GM21825 (cell line): ENCODE data around the gene LZTFL1.

Source experiments
- ATAC-seq: cut with Tn5 transposase; IDR thresholded peaks from one replicate; pipeline ENCODE4 v1.9.1; 2021; ENCODE audit warnings: mild to moderate bottlenecking, moderate library complexity; ENCODE audit not compliant: unreplicated experiment

LZTFL1 gene

GRCh38 chr3:45814322-45814721, 27.6 kb downstream of the LZTFL1 start:
- ATAC-seq, result no peak

DNA sequence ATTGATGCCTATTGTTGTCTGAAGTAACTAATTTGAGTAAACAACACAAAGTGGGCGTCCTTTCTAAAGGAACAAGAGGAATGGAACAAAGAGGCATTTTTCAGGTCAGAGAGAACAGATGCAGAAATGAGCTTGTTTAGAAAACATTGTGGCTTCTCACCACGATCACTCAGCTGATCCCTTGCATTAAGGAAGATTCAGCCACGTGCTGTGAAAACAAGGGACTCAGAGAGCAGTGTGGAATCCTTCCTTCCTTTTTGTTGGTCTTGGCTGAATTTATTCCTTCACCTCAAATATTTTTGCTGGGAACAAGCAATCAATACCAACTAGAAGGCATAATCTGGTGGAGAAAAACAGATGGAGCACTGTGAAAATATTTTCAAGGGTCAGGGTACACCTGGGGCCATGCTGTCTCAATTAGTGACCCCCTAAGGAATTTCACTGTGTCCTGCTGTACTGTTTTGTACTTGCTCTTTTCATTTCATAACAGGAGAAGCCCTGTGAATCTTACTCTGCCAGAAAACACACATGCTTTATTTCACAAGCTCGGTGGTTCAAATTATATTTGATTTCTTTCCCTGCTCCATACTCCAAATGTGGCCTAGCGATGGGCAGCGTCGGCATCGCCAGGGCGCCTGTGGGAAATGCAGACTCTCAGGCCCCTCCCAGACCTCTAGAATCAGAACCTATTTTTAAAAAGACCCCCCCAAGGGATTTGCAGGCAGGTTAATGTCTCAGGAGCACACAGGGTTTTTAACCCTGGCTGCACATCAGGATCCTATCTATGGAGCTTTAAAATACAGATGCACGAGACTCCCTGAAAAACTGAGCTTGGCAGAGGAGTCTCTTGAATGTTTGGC, 34.0 kb downstream of the LZTFL1 start:
- ATAC-seq, result no peak

- ATAC-seq, result no peak
These were observed 34.8 kb downstream of the LZTFL1 start for GRCh38 chr3:45807133-45807532.

- no peak for ATAC-seq
These were observed 35.8 kb downstream of the LZTFL1 start for GRCh38 chr3:45806072-45806471.

DNA sequence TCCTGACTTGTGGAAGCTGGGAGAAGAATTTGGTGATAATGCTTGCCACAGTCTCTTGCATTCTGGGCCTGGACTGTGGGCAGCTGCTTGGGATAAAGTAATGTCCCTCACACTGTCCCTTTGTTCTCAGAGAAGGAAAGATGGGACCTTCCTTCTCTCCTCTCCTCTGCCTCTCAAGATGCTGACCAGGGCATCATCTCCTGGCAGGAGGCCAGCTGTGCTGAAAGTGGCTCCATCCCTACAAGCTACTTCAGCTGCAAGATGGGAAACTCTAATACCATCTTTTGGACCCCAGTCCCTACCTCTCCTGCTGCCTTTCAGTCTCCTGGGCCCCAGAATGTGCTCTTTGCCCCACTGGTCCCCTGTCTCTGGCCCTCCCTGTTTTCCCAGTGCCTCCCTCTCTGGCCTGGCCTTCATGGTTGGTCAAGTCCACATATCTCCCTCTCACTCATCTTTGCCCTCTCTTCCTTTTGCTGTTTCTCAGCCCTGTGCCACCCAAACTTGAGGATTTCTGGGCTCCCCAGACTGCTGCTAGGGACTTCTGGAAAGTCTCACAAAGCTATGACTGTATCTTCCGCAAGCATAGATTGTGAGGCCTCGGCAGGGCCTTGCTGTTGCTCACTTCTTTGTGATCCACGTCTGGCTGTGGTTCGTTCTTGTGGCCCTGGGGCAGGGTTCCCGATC, 38.5 kb downstream of the LZTFL1 start:
- ATAC-seq, result no peak

DNA sequence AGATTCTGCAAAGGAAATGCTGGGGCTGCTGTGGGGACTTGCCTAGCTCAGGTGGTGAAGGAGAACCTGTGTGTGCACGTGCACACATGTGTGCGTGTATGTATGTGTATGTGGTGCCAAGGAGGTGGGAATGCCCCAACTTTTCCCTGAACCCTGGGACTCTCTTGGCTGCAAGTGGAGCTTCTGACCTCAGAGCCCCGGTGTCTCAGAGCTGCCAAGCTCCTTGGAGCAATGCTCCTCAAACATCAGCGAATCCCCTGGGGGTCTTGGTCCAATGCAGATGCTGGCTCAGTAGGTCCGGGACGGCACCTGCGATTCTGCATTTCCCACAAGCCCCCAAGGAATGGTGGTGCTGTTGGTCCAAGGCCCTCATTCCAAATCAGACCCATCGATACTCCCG, 39.8 kb downstream of the LZTFL1 start:
- ATAC-seq, result no peak

GRCh38 chr3:45800611-45801010, 41.3 kb downstream of the LZTFL1 start:
- ATAC-seq, result no peak

DNA sequence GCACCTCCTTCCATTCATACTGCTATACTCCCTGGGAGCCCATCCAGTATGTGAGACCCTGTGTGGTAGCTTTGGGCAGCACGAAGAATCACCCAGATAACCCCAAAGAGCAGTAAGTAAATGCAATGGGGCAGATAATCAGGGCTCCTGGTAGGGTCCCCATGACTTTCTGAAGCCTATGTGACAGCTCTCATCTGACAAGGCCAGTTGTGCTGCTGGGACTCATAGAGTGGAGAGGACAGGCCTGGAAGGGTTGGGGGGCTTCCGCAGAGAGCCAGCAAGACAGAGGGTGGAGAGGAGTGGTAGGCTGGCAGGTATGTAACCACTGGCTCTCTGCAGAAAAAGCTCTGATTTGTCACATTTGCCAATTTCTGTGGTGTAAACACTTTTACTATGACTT, 42.3 kb downstream of the LZTFL1 start:
- no peak for ATAC-seq

DNA sequence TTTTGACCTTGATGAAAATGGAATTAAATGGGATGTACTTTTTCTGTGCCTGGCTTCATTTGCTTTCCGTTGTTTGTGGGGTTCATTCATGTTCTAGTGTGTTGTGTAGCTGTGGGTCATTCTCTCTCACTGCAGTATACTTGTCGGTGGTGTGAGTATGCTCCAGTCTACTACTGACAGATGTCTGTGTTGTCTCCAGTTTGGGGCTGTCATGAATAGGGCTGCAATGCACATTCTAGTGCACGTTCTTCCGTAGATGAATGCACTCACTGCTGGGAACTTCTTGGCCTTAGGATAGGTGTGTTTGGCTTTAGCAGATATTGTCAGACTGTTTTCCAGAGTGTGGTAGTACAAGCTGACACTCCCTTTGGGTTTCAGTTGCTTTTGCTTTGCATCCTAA, 43.9 kb downstream of the LZTFL1 start:
- no peak for ATAC-seq

GRCh38 chr3:45796902-45797637, 44.8 kb downstream of the LZTFL1 start:
- no peak for ATAC-seq

- ATAC-seq, result no peak
These were observed 45.8 kb downstream of the LZTFL1 start, which contains the start of gene SLC6A20 for GRCh38 chr3:45795882-45796765. Gene SLC6A20 (minus strand): TSS chr3:45796536. CDS start chr3:45796419, 117 bp downstream.

DNA sequence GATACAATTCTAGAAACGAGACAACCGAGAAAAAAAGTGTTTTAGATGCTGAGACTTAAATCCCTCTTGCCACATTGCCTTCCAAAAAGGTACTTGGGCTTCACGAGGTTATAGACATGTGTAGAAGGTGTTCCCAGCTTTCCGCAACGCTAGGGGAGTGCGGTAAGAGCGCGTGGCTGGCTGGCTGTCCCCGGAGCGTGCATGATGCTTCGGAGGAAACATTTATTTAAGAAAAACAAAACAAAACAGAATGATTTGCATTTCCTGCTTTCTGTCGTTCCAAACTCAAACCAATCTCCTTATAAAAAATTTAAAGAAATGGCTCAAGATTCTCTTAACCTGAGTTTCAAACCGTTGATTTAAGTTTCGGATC, 46.4 kb downstream of the LZTFL1 start:
- ATAC-seq, result no peak

GRCh38 chr3:45794660-45795059, 47.3 kb downstream of the LZTFL1 start:
- ATAC-seq, result no peak

- ATAC-seq, result no peak
These were observed 47.8 kb downstream of the LZTFL1 start for GRCh38 chr3:45794177-45794560.

DNA sequence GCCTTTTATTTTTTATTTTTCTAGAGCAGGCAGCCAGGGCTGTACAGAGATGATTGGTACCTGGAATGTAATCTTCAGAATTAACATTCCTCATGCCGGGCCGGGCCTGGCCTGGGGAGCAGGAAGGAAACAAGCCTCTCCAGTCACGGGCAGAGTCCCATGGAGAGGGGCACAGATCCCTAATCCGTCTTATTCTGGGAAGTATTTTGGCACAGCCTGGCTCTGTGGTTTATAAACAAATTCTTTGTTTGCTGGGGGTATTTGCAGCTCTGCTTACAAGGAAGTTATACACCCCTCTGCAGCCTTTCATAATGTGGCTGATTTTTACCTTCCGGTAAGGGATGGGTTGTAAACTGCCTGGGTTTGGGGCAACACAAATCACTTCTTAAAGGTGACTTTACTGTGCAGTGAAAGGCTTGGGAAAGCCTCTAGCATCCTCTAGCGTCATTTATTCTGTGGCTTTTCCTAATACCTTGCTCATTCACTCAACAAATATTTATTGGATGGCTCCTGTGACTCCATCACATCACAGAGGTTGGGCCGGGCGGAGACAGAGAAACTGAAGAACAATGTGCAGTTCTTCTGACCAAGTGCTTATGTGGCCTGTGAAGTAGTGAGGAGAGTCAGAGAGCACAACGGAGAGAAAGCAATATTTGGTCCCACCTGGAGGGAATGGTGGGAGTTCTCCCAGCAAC, 48.3 kb downstream of the LZTFL1 start:
- no peak for ATAC-seq

- no peak for ATAC-seq
These were observed 49.3 kb downstream of the LZTFL1 start for GRCh38 chr3:45792516-45793172.

GRCh38 chr3:45792036-45792435, 49.9 kb downstream of the LZTFL1 start:
- ATAC-seq, result no peak

GRCh38 chr3:45790596-45790995, 51.3 kb downstream of the LZTFL1 start:
- ATAC-seq, result no peak

DNA sequence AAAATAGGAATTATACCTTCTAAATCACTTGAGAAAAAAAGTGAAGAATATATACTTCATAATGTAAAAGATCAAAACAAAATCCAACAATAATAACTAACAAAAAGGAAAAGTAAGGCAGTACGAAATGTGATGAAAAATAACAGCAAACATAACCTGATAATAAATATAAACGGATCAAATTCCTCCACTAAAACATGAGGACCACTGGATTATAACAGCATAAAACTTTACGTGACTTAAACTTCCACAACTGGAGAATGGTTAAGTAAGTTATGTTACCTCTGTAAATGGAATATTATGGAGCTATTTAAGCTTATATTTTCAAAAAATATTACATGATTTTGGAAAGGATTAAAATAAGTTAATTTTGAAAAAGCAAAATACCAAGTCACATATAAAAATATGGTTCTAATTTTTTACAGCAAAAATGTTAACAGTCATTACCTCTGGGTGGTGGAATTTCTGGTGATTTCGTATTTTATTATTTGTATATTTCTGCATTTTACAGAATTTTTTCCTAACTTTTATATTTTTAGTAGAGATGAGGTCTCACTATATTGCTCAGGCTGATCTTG, 52.6 kb downstream of the LZTFL1 start:
- ATAC-seq, result no peak
